ENCODE results near the gene DUOX1. TPM values are rescaled to one million over a fixed set of nuclear protein-coding genes. Genes with fewer than 3 reads are reported as not detected.

The DUOX1 gene
- total and polyA plus RNA-seq, 9 of the 15 experiments (the other 6 are each of a cell fraction or from before 2014, with no cell fraction given), result 0.01 to 0.22 (median 0.01) TPM; not detected in 6

GRCh38 chr15:45198337-45199135 lies 68.7 kb downstream of the DUOX1 start (continued):
- TF ChIP-seq ZBTB26 (CRISPR knock-in tag; IDR thresholded peaks at IDR 0.05) (no peak), USF2 (CRISPR knock-in tag; IDR thresholded peaks at IDR 0.05) (no peak), CSDE1 (IDR thresholded peaks at IDR 0.05) (peak in 1 of 2 experiments; percentile 90; a peak in 2 of 4 replicates), ZNF584 (CRISPR knock-in tag; IDR thresholded peaks at IDR 0.05; ENCODE audit: low read depth) (no peak), DIDO1 (tag; IDR thresholded peaks at IDR 0.05; ENCODE audit: low read depth) (peak; percentile 62), ETS1 (conservative IDR thresholded peaks at IDR 0.05; ENCODE audit: control insufficient read depth, low read depth, low read length) (peak; percentile 74; the same call in 1 of the 2 replicates), ZNF140 (CRISPR knock-in tag; IDR thresholded peaks at IDR 0.05) (no peak), POLR2G (IDR thresholded peaks at IDR 0.05; ENCODE audit: low read depth, low read length) (peak; percentile 81), ETV1 (tag; conservative IDR thresholded peaks at IDR 0.05; ENCODE audit: low read depth) (peak; percentile 62), HMGN3 (IDR thresholded peaks at IDR 0.05; ENCODE audit: borderline replicate concordance, extremely low read depth, insufficient read length, low read depth, low read length) (no peak), GTF2F1 (IDR thresholded peaks at IDR 0.05; ENCODE audit: low read depth, low read length) (peak; percentile 71; the same call in 1 of the 2 replicates), KHSRP (IDR thresholded peaks at IDR 0.05) (no peak), ZBTB7A (IDR thresholded peaks at IDR 0.05; ENCODE audit: borderline replicate concordance, control insufficient read depth, low read depth, low read length) (peak; percentile 100), ZNF639 (CRISPR knock-in tag; conservative IDR thresholded peaks at IDR 0.05 in 1 of 2, IDR thresholded peaks at IDR 0.05 in 1 of 2) (peak in 1 of 2 experiments; percentile 32; a peak in 1 of 4 replicates), SRSF3 (IDR thresholded peaks at IDR 0.05; ENCODE audit: insufficient read depth, low read length) (no peak), HEY1 (CRISPR knock-in tag; IDR thresholded peaks at IDR 0.05; ENCODE audit: borderline replicate concordance) (no peak), PTBP1 (IDR thresholded peaks at IDR 0.05; ENCODE audit: low read depth, low read length) (no peak), ZNF764 (CRISPR knock-in tag; IDR thresholded peaks at IDR 0.05; ENCODE audit: low read depth) (peak; percentile 73; the same call in 1 of the 2 replicates)
